ENCODE measurements around the gene ABTB2.

DNA sequence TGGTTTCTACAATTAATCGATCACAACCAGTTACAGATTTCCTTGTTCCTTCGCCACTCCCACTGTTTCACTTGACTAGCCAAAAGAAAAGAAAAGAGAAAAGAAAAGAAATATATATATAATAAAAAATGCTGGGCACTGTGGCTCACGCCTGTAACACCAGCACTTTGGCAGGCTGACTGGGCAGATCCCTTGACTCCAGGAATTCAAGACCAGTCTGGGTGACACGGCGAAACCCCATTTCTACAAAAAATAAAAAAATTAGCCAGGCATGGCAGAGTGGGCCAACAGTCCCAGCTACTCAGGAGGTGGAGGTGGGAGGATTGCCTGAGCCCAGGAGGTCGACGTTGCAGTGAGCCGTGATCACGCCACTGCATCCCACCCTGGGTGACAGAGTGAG, 168.6 kb downstream of the ABTB2 start:
- no peak for TF ChIP-seq ZFP30 (CRISPR knock-in tag; IDR thresholded peaks at IDR 0.05)
- no peak for TF ChIP-seq ARNTL (CRISPR knock-in tag; IDR thresholded peaks at IDR 0.05; ENCODE audit: borderline replicate concordance, low read depth)
- TF ChIP-seq, protein P1, sequence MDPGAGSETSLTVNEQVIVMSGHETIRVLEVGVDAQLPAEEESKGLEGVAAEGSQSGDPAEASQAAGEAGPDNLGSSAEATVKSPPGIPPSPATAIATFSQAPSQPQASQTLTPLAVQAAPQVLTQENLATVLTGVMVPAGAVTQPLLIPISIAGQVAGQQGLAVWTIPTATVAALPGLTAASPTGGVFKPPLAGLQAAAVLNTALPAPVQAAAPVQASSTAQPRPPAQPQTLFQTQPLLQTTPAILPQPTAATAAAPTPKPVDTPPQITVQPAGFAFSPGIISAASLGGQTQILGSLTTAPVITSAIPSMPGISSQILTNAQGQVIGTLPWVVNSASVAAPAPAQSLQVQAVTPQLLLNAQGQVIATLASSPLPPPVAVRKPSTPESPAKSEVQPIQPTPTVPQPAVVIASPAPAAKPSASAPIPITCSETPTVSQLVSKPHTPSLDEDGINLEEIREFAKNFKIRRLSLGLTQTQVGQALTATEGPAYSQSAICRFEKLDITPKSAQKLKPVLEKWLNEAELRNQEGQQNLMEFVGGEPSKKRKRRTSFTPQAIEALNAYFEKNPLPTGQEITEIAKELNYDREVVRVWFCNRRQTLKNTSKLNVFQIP (CRISPR knock-in tag; IDR thresholded peaks at IDR 0.05; ENCODE audit: borderline replicate concordance, low read depth) = no peak
- TF ChIP-seq, protein P2, sequence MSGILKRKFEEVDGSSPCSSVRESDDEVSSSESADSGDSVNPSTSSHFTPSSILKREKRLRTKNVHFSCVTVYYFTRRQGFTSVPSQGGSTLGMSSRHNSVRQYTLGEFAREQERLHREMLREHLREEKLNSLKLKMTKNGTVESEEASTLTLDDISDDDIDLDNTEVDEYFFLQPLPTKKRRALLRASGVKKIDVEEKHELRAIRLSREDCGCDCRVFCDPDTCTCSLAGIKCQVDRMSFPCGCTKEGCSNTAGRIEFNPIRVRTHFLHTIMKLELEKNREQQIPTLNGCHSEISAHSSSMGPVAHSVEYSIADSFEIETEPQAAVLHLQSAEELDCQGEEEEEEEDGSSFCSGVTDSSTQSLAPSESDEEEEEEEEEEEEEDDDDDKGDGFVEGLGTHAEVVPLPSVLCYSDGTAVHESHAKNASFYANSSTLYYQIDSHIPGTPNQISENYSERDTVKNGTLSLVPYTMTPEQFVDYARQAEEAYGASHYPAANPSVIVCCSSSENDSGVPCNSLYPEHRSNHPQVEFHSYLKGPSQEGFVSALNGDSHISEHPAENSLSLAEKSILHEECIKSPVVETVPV (CRISPR knock-in tag; IDR thresholded peaks at IDR 0.05) = no peak
- TF ChIP-seq, protein P3, sequence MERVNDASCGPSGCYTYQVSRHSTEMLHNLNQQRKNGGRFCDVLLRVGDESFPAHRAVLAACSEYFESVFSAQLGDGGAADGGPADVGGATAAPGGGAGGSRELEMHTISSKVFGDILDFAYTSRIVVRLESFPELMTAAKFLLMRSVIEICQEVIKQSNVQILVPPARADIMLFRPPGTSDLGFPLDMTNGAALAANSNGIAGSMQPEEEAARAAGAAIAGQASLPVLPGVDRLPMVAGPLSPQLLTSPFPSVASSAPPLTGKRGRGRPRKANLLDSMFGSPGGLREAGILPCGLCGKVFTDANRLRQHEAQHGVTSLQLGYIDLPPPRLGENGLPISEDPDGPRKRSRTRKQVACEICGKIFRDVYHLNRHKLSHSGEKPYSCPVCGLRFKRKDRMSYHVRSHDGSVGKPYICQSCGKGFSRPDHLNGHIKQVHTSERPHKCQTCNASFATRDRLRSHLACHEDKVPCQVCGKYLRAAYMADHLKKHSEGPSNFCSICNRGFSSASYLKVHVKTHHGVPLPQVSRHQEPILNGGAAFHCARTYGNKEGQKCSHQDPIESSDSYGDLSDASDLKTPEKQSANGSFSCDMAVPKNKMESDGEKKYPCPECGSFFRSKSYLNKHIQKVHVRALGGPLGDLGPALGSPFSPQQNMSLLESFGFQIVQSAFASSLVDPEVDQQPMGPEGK (CRISPR knock-in tag; IDR thresholded peaks at IDR 0.05; ENCODE audit: borderline replicate concordance) = no peak
- TF ChIP-seq ZNF565 (CRISPR knock-in tag; conservative IDR thresholded peaks at IDR 0.05; ENCODE audit: low read depth) = no peak

Data from SK-N-SH treated with all-trans-retinoic acid at 6 μM for 48 hours (cell line).